ENCODE measurements around the gene LYSMD1.

- TF ChIP-seq, protein P1, sequence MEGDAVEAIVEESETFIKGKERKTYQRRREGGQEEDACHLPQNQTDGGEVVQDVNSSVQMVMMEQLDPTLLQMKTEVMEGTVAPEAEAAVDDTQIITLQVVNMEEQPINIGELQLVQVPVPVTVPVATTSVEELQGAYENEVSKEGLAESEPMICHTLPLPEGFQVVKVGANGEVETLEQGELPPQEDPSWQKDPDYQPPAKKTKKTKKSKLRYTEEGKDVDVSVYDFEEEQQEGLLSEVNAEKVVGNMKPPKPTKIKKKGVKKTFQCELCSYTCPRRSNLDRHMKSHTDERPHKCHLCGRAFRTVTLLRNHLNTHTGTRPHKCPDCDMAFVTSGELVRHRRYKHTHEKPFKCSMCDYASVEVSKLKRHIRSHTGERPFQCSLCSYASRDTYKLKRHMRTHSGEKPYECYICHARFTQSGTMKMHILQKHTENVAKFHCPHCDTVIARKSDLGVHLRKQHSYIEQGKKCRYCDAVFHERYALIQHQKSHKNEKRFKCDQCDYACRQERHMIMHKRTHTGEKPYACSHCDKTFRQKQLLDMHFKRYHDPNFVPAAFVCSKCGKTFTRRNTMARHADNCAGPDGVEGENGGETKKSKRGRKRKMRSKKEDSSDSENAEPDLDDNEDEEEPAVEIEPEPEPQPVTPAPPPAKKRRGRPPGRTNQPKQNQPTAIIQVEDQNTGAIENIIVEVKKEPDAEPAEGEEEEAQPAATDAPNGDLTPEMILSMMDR (conservative IDR thresholded peaks at IDR 0.05; ENCODE audit: low read length): no peak
- TF ChIP-seq EZH2phosphoT487 (IDR thresholded peaks at IDR 0.05; ENCODE audit: borderline replicate concordance, low read depth, low read length): no peak
Measured at GRCh38 chr1:151158751-151159251, 6.9 kb downstream of the LYSMD1 start.
